Panc1 (cell line): ENCODE results near the gene TNK1.

ENCODE experiments used
- CTCF ChIP-seq: fragments of 450-650 bp; IDR thresholded peaks from 2 replicates; pipeline ENCODE4 v1.5.1; 2017; ENCODE audit warnings: mild to moderate bottlenecking
- POLR2AphosphoS5 ChIP-seq: IDR thresholded peaks from 2 replicates; pipeline ENCODE4 v1.6.1; 2012; ENCODE audit warnings: mild to moderate bottlenecking, low read depth, low read length, moderate library complexity

- no peak for TF ChIP-seq CTCF
- no peak for TF ChIP-seq POLR2AphosphoS5
These were observed 50.3 kb downstream of the TNK1 start for GRCh38 chr17:7431231-7431630.
